HG03097 (cell line): ENCODE measurements around the gene SENP3.
A peak's percentile ranks its signal among the peaks of the same experiment; 100 is the strongest.

Experiments
- ATAC-seq: cut with Tn5 transposase; IDR thresholded peaks from one replicate; pipeline ENCODE4 v1.9.1; 2021; ENCODE audit not compliant: unreplicated experiment, low FRiP score

SENP3 gene

DNA sequence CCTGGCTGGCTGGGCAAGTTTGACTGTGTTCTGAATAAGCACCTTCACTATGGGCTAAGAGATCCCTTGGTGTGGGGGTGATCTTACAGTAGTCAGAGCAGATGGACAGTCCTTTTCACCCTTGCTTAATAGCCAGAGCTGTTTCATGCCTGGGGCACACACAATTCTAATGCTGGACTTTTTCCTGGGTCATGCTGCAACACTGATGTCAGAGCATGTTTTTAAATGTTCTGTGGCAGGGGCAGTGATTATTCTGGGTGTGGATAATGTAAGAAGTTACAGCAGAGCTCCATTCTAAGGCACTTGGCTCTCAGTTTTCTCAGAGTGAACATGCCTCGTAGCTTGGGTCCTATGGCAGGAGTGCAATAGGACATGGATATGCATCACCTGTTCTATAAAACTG, 13.8 kb downstream of the SENP3 start:
- ATAC-seq: no peak

DNA sequence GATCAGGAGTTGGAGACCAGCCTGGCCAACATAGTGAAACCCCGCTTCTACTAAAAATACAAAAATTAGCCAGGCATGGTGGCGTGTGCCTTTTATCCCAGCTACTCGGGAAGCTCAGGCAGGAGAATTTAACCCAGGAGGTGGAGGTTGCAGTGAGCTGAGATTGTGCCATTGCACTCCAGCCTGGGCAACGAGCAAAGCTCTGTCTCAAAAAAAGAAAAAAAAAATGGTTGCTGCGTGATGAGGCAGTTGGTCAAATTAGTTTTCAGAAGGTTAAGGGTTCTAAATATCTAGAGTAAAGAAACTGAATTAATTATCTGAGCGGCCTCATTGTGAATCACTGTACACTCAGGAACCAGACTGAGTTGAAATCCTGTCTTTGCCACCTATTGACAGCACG, 14.2 kb downstream of the SENP3 start:
- no peak for ATAC-seq

DNA sequence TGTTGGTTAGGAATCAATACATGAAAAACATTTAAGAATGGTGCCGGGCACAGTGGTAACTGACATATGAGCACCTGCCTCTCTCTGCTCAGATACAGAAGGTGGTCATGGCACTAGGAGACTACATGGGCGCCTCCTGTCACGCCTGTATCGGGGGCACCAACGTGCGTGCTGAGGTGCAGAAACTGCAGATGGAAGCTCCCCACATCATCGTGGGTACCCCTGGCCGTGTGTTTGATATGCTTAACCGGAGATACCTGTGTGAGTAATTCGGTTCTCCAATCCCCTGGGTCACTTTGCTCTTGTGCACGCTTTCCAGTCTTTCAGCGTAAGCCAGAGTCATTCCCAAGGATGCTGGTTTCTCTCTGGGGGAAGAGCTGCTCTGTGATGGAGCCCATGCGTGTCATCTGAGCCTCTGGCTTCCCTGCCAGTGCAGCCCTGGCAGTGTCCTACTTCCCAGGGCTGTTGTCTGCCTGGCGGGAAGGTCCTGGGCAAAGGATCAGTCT, 14.8 kb downstream of the SENP3 start:
- ATAC-seq: no peak

DNA sequence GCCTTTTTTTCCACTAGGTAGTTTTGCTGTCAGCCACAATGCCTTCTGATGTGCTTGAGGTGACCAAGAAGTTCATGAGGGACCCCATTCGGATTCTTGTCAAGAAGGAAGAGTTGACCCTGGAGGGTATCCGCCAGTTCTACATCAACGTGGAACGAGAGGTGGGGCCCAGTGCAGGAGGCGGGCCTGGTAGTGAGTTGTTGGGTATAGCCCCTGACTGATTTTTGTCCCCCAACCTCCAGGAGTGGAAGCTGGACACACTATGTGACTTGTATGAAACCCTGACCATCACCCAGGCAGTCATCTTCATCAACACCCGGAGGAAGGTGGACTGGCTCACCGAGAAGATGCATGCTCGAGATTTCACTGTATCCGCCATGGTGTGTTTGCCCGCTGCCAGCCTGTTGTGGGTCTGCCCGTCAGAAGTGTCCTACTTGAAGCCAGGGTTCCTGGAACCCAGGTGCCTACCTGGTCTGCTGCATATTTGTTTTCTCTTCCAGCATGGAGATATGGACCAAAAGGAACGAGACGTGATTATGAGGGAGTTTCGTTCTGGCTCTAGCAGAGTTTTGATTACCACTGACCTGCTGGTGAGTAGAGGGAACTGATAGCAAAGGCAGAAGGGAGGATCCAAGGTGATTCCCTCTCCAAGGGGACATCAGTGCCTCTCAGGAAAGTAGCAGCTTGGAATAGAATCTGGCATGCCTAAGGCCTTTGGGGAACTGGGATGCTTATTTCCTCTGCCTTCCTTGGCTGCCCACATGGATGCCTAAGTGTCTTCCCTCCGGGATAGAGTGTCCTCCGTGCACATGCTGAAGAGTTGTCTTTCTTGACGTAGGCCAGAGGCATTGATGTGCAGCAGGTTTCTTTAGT, 15.8 kb downstream of the SENP3 start:
- ATAC-seq: no peak

DNA sequence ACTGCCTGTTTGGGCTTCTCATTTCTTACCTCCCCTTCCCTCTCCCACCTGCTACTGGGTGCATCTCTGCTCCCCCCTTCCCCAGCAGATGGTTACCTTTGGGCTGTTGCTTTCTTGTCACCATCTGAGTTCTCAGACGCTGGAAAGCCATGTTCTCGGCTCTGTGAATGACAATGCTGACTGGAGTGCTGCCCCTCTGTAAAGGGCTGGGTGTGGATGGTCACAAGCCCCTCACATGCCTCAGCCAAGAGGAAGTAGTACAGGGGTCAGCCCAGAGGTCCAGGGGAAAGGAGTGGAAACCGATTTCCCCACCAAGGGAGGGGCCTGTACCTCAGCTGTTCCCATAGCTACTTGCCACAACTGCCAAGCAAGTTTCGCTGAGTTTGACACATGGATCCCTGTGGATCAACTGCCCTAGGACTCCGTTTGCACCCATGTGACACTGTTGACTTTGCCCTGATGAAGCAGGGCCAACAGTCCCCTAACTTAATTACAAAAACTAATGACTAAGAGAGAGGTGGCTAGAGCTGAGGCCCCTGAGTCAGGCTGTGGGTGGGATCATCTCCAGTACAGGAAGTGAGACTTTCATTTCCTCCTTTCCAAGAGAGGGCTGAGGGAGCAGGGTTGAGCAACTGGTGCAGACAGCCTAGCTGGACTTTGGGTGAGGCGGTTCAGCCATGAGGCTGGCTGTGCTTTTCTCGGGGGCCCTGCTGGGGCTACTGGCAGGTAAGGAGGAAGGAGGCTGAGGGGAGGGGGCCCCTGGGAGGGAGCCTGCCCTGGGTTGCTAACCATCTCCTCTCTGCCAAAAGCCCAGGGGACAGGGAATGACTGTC, 17.5 kb downstream of the SENP3 start, which contains the start of gene CD68:
TSS of gene CD68 (plus strand) at position 638 of the 833 bp plus-strand sequence. CDS start at position 678, 40 bp downstream.
- ATAC-seq: peak; percentile 43

DNA sequence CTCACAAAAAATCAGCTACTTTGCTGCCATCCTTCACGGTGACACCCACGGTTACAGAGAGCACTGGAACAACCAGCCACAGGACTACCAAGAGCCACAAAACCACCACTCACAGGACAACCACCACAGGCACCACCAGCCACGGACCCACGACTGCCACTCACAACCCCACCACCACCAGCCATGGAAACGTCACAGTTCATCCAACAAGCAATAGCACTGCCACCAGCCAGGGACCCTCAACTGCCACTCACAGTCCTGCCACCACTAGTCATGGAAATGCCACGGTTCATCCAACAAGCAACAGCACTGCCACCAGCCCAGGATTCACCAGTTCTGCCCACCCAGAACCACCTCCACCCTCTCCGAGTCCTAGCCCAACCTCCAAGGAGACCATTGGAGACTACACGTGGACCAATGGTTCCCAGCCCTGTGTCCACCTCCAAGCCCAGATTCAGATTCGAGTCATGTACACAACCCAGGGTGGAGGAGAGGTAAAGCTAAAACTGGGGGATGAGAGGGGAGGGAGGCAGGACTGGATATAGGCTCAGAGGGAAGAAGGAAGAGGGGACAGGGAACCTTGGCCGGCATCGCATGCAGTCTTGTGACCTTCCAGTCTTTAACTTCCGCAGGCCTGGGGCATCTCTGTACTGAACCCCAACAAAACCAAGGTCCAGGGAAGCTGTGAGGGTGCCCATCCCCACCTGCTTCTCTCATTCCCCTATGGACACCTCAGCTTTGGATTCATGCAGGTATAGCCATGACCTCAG, 18.3 kb downstream of the SENP3 start:
- ATAC-seq: no peak

DNA sequence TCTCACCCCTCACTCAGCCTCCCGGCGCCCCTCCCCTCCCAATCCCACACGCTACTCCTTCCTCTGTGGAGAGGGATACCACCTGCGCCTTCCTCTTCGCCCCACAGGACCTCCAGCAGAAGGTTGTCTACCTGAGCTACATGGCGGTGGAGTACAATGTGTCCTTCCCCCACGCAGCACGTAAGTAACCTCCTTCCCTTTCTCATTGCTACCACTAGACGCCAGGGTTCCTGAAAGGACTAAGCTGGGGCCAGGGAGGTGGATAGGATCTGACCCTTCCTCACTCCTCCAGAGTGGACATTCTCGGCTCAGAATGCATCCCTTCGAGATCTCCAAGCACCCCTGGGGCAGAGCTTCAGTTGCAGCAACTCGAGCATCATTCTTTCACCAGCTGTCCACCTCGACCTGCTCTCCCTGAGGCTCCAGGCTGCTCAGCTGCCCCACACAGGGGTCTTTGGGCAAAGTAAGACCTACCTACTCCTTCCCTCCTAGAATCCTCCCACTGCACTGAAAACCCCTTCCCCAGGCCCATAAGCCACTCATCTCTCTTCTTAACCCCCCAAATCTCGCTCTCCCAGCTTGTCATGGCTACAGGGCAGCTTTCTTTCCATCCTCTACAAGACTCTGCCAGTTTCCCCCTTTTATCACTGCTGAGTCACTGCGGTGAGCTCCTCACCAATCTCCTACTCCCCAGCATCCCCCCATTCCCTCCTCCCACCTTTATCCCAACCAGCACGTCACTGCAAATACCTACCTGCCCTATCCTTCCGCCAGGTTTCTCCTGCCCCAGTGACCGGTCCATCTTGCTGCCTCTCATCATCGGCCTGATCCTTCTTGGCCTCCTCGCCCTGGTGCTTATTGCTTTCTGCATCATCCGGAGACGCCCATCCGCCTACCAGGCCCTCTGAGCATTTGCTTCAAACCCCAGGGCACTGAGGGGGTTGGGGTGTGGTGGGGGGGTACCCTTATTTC, 19.2 kb downstream of the SENP3 start:
- ATAC-seq: no peak

DNA sequence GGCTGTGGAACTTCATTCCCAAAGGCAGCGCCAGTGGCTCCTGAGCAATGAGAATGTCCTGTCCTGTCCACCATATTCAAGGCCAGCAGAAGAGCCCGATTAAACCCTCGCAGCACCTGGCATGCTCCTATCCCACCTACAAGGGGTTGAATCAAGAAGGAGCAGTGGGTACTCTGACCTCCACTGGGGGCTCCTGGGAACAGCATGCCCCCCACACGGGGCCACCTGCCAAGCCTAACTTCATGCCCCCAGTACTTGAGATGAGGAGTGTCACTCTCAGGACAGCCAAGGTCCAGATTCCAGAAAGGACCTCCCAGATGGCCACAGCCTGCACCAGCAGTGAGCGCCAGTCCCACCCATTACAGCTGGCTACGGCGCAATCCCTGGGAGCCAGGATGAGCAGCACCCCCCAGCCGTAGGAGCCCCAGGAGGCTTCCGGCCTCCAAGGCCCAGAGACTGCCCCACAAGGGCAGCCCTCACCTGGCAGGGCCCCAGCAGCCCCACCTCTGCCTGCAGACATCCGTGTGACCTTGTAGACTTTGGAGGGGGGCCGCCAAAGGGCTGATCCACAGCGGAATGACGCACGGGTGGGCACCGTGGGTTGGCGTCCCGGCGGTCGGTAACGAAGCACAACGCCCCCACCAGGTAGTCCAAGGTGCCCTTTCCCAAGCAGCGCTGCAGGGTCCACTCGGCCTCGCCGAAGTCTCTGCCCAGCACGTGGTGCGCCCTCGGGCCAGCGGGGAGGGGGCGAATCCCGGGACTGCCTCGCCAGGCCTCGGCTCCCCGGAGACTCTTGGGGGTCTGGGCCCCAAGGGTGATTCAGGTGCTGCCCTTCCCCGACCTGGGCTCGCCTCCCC, 20.9 kb downstream of the SENP3 start:
- ATAC-seq: no peak

DNA sequence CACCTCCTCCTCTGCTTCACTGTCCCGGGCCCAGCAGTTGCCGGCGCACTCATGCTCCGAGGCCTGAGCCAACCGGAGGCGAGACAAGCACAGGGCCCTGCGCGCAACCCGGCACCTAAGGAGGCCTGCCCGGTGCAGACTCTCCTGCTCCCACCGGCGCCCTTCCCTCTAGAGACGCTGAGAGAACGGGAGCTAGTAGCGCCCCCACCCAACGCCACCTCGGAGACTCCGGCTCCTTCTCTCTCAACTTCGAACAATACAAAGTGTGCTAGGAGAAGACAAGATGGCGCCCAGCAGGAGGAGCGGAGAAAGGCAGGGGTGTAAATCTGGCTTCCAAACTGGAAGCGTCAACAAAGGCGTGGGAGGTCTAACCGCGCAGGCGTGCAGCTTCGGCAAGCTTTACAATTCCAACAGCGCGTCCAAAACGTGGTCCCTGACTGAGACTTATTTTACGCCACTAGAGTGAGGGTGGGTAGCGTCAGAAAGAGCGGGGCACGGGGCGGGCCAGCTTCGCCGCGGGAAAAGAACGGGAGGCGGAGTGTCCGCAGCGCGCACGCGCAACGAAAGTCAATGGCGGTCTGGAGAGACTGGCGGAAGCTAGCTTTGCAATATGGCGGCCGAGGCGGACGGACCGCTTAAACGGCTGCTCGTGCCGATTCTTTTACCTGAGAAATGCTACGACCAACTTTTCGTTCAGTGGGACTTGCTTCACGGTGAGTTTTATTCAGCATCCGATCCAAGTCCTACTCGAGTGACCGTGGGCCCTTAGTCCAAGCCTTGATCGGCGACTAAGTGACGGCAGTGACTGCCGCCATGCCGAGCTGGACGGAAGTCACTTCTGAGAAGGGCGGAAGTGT, 21.8 kb downstream of the SENP3 start, which contains the start of gene MPDU1:
TSS of gene MPDU1 (plus strand) at position 600 of the 857 bp plus-strand sequence. CDS start at position 611, 11 bp downstream.
- ATAC-seq: peak; percentile 61

DNA sequence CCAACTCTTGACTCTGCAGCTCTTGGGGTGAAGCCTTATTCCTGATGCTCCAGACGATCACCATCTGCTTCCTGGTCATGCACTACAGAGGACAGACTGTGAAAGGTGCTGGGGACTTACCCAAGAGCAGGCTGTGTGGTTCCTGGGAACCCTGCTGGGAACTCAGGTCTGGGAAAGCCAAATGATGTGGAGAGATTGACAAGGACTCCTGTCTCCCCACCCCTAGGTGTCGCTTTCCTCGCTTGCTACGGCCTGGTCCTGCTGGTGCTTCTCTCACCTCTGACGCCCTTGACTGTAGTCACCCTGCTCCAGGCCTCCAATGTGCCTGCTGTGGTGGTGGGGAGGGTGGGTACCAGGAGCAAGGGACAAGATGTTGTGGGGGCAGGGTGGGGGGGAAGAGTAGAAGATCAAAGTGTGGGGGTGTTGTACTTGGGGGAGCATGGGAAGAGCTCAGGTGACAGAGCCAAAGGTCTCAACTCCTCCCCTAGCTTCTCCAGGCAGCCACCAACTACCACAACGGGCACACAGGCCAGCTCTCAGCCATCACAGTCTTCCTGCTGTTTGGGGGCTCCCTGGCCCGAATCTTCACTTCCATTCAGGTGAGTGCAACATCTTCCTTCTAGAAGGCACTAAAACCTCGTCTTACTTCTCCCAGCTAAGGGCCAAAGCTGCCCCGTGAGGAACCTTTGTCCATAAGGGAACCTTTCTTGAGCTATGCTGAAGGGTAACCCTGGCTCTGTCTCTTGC, 25.1 kb downstream of the SENP3 start:
- ATAC-seq: no peak

DNA sequence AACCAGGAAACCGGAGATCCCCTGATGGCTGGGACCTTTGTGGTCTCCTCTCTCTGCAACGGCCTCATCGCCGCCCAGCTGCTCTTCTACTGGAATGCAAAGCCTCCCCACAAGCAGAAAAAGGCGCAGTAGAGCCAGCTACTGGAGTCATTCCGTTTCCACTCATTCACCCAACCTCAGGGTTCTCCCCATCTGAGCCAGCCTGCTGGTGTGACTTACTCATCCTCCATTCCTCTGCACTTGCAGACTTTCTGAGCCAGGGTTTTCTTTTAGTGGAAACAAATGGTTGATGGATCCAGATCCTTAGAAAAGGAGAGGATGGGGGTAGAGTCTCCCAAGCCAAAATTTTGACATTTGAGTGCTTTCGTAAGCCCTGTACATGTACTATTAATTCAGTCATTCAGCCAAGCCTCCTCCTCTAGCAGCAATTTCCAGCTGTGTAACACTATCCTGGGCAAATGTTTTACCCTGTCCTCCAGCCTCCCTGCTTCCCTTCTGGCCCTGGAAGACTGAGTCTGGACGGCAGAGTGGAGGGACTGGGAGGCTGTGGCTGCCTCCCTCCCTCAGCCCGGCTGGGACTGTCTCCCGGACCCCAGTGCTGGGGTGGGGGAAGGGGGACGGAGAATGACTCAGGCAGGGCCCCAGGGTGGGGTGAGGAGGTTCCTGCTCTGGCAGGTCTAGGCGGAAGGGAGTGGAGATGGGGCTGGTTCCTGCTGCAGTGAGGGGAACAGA, 25.9 kb downstream of the SENP3 start:
- ATAC-seq: no peak

DNA sequence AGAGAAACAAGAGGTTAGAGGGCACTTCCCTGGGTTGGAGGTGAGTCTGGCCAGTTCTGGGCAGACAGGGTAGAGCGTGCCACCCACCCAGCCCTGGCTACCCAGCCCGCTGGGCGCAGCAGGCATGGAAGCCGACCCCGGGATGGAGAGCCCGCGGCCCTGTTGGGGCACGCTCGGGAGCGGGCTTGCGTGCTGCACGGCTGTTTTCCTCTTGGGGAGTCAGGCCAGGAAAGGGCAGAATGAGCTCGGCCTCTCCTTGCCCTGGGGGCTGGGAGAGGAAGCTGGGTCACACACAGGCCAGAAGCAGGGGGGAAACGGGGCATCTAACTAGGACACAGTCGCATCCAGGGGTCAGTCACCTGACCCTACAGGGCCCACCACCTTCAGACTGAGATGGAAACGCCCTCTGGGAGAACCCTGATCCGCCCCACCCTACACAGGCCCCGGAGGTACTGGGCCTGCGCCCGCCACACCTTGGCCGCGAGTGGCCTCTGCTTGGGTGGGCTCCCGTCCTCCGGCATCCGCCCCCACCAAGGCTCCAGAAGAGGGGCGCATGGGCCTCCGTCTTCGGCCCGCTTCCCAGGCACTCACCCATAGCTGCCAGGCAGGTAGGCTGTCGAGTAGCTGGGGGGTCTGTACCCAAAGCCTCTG, 27.0 kb downstream of the SENP3 start:
- ATAC-seq: no peak

DNA sequence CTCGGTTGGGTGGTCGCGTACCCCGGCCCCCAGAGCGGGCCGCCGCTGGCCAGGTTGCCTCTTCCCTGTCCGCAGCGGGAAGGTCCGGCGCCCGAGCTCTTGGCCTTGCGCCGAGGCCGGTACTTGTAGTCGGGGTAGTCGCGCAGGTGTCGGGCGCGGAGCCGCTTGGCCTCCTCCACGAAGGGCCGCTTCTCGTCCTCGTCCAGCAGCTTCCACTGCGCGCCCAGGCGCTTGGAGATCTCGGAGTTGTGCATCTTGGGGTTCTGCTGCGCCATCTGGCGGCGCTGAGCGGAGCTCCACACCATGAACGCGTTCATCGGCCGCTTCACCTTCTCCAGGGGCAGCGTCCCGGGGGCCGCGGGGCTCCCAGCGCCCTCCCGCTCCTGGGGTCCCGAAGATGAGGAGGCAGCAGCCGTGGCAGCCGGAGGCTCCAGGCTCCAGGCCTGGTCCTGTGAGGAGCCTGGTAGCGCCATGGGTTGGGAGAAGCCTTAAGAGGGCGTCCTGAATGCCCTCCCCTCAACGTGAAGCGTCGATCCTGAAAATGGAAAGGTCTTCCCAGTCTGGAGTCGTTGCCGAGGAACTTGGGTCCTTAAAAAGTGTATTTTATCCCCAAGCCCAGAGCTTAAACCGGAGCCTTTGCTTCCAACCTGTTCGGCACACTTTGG, 27.6 kb downstream of the SENP3 start:
- ATAC-seq: no peak

DNA sequence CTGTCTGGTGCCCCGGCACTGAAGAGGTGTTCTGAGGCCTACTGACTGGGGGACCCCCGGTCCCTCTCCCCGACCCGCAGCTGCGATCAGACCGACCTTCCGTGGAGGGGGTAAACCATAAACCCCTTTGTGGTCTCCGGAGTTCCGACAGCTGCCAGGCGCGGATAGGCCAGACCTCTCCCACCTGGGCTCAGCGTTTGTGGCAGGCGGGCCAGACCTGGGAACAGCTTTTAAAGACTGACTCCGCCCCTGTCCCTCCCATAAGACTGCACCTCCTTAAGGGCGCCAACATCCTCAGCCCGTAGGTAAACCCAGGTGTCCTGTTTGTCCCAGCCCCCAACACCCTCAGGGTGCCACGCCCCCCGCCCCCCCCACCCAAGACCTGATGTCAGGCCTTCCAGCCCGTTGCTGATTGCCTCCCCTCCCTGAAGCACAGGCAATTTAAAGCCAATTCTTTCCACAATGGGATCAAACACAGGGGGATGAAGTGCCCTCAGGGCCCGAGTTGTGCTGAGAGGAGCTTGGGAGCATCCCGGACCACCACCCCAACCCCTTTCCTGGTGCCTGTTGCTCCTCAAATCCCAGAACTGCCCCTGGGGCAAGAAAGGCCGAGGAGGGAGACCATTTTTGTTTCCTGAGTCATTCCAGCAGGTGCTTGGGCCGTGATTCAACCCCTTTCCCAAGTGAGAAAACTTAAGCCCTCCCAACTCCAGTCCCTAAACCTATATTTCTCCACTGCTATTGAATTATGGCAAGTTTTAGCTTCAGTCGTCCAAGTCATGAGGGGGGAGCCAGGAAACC, 28.4 kb downstream of the SENP3 start, which contains the start of gene SOX15:
TSS of gene SOX15 (minus strand) at position 204 of the 801 bp plus-strand sequence. CDS start 418 bp downstream, outside the sequence.
- ATAC-seq: no peak
